Liver (tissue), 3 donors: Measurements from ENCODE around the gene MBNL2.

Experiments
- CTCF ChIP-seq: fragments of 150-350 bp; IDR thresholded peaks from 2 replicates; pipeline ENCODE4 v1.5.1; 2017; ENCODE audit warnings: improper control_type of control experiment, low read depth, low read length; ENCODE audit not compliant: missing input control
- EGR1 ChIP-seq, 2 donors: IDR thresholded peaks; 2 replicates each; pipeline ENCODE4 v1.6.1; 2016 to 2018; ENCODE audit warnings: antibody characterized with exemption in 2 of 2, low read depth in 2 of 2
- REST ChIP-seq: IDR thresholded peaks from 2 replicates; pipeline ENCODE4 v1.6.1; 2016; ENCODE audit warnings: antibody characterized with exemption, mild to moderate bottlenecking
- TAF1 ChIP-seq: conservative IDR thresholded peaks from 2 replicates; pipeline ENCODE4 v1.6.1; 2016; ENCODE audit warnings: antibody characterized with exemption, mild to moderate bottlenecking
- donor health status: healthy.
- donor health status: healthy.

- no peak for TF ChIP-seq CTCF
- no peak for TF ChIP-seq TAF1
- no peak for TF ChIP-seq EGR1 (IDR thresholded peaks at IDR 0.05; ENCODE audit: low read depth in 2 of 2)
- TF ChIP-seq REST, result no peak
Measured at GRCh38 chr13:97387890-97388289, 165.8 kb downstream of the MBNL2 start.
